Measurements from ENCODE around the gene SPDYE2. TPM values are rescaled to one million over a fixed set of nuclear protein-coding genes. Genes with fewer than 3 reads are reported as not detected.
"Not testable (repeated sequence)": the region's sequence is repeated elsewhere in the genome, so short reads cannot be mapped to it uniquely, and the experiment has no call there.

Gene SPDYE2
- total RNA-seq, 2 experiments from 2014 or later: not detected

DNA sequence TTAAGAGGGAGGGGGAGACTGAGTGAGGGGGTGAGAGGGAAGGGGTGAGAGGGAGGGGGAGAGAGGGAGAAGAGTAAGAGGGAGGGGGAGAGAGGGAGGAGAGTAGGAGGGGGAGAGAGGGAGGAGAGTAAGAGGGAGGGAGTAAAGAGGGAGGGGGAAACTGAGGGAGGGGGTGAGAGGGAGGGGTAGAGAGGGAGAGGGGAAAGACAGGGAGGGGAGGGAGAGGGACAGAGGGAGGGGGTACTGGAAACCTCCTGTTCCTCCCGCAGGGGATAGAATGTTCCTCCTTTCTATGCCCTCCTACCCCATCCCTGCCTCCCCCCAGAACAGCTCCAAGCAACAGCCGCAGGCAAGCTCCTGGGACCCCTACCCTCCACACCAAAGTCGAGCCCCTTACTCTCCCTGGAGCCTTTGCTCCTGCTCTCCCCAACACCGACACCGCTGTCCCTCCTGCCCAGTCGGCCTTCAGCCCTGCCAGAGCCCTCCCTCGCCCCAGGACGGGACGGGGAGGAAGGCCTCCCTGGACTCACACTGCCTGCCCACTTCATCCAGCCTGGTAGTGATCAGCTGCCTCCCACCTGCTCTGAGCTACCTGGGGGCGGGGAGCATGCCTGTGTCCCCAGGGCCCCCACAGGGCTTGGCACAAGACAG lies 60.8 kb downstream of the SPDYE2 start:
- intact Hi-C loops (cut with micrococcal nuclease); H3K27me3 Mint-ChIP-seq; H3K9me3 Mint-ChIP-seq; ATAC-seq; H3K4me1 Mint-ChIP-seq (ENCODE audit: low read depth); H3K36me3 Mint-ChIP-seq (ENCODE audit: low read depth); CTCF ChIA-PET; H3K4me3 Mint-ChIP-seq; POLR2A ChIA-PET; H3K27ac Mint-ChIP-seq: not testable (repeated sequence)
- peak; percentile 14 for DNase-seq

Other genes starting within 250 kb of the SPDYE2 start
- gene SPDYE6, start 194.8 kb upstream of the SPDYE2 start, total RNA-seq: not detected
- gene PRKRIP1, start 154.9 kb upstream of the SPDYE2 start, total RNA-seq: 10 to 100 TPM; 29.8 to 33.6 TPM
- gene ORAI2, start 117.7 kb upstream of the SPDYE2 start, total RNA-seq: 10 to 100 TPM; 29.4 to 35.8 TPM
- 1 to 10 TPM; 6.0 to 6.9 TPM for gene ALKBH4, start 86.4 kb upstream of the SPDYE2 start, total RNA-seq
- 10 to 100 TPM; 12.3 to 12.7 TPM for gene LRWD1, start 86.2 kb upstream of the SPDYE2 start, total RNA-seq
- gene POLR2J, start 72.3 kb upstream of the SPDYE2 start, total RNA-seq: 10 to 100 TPM; 49.1 to 54.7 TPM
- 10 to 100 TPM; 26.0 to 31.3 TPM for gene RASA4B, start 33.4 kb upstream of the SPDYE2 start, total RNA-seq
- 10 to 100 TPM; 21.4 to 22.3 TPM for gene UPK3BL2, start 7.5 kb upstream of the SPDYE2 start, total RNA-seq
- 10 to 100 TPM; 38.0 to 40.5 TPM for gene POLR2J3, start 21.4 kb downstream of the SPDYE2 start, total RNA-seq
- 10 to 100 TPM; 92.6 to 95.1 TPM for gene RASA4, start 65.5 kb downstream of the SPDYE2 start, total RNA-seq
- gene UPK3BL1, start 91.6 kb downstream of the SPDYE2 start, total RNA-seq: 10 to 100 TPM; 23.8 to 27.8 TPM
- gene SPDYE2B, start 99.1 kb downstream of the SPDYE2 start, total RNA-seq: not detected
- 10 to 100 TPM; 13.2 to 13.8 TPM for gene POLR2J2, start 120.4 kb downstream of the SPDYE2 start, total RNA-seq
- gene FAM185A, start 197.8 kb downstream of the SPDYE2 start, total RNA-seq: 1 to 10 TPM; 7.9 to 10.0 TPM

All from activated CD8-positive, alpha-beta T cell treated with anti-CD3 and anti-CD28 coated beads for 36 hours (primary cell).